Glomerular endothelial cell (primary cell): Measurements from ENCODE around the gene COPE. TPM values are rescaled to one million over a fixed set of nuclear protein-coding genes. Genes with fewer than 3 reads are reported as not detected.
"Not testable (repeated sequence)": the region's sequence is repeated elsewhere in the genome, so short reads cannot be mapped to it uniquely, and the experiment has no call there.

Experiments
- DNase-seq: peaks from one replicate; pipeline ENCODE4 v3.0.0-alpha.2; 2011; ENCODE audit warnings: low read depth, low spot score; ENCODE audit errors: extremely low read depth
- total RNA-seq: library from RNA; depleted of rRNA; stranded (reverse); fragments of >200 nt; gene quantifications from 2 replicates; pipeline ENCODE4 v1.2.3, GENCODE V29; 2015

The COPE gene
- total RNA-seq, 1 donor from 2014 or later = 311 TPM

DNA sequence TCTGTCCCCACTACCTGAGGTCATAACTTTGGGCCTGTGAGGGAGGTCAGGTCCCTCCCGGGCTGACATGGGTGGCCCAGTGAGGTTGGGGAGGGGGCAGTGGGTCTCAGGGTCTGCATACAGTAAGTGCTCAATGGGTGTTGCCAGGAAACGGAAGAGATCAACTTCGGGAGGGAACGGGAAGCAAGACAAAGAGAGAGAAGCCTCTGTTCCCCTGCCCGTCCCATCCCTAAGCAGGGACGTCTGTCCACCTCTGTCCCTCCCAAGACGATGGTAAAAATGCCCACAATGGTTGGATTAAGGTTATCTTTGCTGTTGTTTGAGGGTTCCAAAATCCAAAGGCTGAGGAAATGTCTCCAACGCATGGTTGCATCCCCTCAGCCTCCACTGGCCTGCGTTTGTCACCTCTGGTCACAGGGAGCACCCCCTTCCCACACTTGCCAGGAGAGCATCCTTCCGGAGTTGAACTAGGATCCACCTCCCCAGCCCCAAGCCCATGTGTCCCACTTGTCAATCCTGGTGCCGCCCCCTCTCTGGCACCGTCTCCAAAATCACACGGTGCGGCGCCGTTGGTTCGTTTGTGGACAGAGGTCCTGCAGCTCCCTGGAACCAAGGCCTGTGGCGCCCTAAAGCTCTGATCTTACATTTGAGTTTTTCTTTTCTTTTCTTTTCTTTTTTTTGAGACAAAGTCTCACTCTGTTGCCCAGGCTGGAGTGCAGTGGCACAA is 22.6 kb upstream of the COPE start:
- no peak for DNase-seq

DNA sequence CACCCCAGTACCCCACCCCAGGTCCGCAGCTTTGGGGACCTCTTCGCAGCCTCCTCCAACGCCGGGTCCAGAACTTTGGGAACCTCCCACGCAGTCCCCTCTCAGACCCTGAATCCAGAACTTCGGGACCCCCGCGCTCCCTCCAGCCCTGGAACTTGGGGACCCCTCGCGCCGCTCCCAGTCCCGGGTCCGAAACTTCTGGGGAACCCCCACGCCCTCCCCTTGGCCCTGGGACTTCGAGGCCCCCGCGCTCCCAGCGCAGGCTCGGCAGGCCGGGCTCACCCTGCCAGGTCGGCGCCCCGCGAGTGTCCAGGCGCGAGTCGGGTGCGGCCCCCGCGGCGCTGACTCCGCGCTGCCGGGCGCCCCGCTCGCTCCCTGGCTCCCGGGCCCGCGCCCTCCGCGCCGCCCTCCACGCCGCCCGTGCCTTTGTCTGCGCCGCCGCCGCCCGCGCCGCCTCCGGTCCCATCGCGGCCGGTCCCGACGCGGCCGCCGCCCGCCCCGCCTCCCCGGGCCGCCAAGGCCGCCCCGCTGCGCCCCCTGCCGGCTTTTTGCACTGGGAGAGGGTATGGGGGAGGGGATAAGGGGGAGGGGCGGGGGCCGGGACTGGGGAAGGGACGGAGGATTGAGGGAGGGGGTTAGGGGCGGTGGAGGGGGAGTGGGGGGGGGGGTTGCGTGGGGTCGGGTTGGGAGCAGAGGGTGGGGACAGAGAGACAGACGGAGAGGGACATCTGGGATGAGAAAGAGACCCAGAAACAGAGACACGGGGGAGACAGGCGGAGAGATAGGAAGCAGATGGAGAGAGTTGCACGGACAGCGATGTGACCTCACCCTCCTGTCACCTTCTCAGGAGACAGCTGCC is 21.8 kb upstream of the COPE start, which contains the start of gene HOMER3:
Gene HOMER3 (minus strand): TSS at position 449 of the 859 bp plus-strand sequence. CDS start 2,235 bp downstream, outside the sequence.
- DNase-seq = no peak

DNA sequence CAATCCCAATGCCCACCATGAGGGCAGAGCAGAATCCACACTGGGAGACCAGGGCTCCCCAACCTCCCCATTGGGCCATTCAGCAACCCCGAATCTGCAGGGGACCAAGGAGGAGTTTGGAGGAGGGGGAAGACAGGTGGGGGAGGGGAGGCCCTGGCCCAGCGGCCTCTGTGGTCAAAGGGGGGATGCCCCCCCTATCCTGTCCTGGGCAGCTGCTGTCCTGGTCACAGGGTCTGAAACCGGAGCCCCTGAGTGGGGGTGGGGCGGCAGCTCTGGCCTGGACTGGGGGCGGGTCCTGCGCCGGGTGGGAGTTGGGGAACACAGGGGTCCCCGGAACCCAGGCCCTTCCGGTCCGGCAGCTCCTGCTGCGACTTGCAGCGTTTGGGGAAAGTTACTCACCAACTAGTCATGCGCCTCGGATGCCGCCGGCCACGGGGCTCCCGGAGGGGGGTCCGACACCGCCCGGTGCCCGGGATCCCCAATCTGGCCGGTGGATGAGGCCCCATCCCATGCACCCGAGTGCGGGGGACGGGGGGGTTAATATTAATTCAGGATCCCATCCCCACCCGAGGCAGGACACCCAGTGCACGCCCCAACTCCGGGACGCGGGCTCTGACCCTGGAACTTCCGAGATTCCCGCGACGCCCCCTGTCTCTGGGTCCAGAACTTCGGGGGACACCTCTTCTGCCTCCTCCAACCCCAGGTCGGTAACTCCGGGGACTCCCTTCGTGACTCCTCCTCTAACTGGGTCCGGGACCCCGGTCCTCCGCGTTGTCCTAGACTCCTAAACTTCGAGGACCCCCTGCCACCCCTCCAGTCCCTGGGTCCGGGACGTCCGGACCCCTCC is 21.0 kb upstream of the COPE start:
- no peak for DNase-seq

DNA sequence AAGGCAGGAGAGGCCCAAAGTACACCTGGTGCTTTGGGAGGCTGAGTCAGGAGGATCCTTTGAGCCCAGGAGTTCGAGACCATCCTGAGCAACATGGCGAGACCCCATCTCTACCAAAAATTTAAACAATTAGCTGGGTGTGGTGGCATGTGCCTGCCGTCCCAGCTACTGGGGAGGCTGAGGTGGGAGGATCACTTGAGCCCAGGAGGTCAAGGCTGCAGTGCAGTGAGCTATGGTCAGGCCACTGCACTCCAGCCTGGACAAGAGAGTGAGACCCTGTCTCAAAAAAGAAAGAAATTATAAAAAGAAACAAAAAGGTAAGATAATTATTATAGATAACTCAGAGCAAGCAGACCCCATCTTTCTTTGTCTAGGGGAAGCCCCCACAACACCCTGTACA is 20.0 kb upstream of the COPE start:
- DNase-seq = no peak

DNA sequence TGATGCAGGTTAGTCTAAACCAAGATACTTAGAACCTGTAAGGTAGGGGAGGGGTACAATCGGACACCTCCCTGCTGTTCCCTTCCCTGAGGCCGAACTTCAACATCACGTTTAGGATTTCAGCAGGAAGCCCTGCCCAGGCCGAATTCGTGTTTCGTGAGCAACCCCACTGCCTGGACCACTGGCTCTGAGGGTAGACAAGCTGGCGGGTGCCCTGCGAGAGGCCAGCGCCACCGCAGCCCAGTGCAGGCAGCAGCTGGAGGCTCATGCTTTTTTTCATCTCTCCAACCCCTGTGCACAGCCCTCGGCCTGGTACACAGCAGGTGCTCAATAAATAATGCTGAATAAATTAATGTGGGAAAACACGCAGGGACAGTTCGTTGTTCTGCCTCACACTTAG is 14.1 kb upstream of the COPE start:
- DNase-seq = no peak

DNA sequence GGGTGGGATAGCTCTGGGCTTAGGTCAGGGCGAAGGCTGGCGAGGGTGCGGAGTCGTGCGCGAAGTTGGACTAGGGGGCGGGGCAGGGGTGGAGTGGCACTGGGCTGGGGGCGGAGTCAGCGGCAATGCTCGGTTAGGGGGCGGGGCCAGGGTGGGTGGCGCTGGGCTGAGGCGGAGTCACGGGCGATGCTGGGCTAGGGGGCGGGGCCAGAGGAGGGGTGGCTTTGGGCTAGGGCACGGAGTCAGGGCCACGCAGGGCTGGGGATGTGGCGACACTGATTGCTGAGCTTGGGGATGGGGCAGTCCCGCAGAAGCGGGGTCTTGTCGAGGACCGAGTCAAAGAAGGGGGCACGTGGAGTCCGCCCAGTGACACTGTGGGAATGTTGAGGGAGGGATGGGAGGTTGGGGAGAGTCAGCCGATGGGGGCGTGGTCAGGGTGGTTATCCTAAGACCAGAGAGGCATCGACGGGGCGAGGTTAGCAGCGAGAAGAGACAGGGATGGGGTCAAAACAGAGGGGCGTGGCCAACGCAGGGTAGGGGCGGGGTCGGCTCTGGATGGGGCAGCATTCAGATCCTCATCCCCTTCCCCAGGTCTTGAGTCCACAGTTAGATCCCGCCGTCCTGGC is 13.1 kb upstream of the COPE start:
- DNase-seq = no peak

DNA sequence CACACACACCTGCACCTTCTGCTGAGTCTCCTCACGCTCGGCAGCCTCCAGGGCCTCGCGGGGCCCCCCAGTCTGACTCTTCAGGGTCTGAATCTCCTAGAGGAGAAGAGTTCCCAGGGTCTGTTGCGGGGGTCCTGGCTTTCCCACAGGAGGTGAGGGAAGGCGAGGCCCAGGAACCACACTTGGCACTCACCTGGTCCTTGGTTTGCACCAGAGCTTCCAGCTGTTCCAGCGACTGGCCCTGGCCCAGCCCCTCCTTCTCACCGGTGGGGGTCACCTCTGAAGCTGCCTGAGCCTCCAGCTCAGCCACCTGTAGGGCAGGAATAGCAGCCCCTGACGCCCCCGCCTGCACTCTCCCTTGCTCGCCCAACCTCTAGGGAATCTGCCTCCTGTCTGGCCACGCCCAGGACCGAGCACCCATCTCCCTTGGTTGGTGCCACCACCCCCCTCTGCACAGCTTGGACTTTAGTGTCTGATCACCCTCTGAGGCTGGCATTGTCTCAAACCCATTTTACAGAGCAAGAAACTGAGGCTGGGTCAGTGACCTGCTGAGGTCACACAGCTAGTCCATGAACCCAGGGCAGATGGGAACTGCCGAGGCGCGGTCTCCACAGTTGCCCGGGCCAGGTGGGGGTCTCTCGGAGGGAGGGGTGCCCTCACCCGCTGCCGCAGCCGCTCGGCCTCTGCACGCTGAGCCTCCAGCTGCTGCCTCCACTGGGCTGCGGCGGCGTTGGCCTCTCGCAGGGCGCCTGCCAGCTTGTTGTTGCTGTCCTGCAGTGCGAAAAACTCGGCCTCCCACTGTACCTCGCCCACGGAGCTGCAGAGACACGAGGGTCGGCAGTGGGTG is 12.4 kb upstream of the COPE start:
- no peak for DNase-seq

DNA sequence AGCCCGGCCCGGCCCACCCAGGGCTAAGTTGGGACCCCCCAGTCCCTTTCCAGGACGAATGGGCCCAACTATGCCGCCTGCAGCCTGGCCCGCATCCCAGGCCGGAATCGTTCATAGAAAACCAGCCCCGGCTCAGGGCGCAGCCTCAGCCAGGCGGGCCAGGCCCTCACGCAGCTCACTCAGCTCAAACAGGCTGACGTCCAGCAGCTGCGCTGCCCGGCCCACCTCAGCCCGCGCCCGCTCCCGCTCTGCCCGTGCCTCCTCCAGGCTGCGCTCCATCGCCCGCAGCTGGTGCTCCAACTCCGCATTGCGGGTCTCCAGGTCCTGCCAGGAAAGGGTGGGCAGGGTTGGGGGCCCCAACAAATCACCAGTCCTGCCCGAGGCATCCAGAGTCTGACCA is 10.1 kb upstream of the COPE start:
- no peak for DNase-seq

DNA sequence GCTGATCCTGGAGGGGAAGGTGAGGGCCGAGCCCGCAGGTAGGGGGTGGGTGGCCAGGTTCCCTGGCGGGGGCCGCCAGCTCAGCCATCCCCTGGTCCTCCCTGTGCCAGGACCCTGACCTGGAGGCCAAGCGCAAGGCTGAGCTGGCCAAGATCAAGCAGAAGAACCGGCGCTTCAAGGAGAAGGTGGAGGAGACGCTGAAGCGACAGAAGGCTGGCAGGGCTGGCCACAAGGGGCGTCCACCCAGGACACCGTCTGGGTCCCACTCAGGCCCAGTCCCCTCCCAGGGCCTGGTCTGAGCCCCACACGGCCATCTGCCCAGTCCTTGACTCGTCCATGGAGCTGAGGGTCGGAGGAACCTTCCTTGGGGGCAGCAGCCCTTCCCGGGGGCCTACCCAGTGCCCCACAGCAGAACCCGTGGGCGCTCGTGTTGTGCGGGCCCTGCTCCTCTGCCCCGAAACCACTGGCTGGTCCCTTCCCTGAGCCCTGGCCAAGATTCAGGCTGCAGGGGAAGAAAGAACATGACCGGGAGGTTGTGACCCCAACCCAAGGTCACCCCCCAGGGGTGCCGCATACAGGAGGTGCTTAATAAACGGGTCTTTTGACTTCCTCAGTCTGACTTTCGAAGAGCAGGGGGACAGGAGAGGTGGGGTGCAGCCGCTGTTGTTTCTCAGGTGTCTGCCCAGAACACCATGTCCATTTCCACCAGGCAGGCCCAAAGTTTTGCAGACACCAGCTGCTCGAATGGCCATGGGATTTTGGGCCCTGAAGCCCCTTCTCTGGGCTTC is 9.0 kb upstream of the COPE start:
- no peak for DNase-seq

DNA sequence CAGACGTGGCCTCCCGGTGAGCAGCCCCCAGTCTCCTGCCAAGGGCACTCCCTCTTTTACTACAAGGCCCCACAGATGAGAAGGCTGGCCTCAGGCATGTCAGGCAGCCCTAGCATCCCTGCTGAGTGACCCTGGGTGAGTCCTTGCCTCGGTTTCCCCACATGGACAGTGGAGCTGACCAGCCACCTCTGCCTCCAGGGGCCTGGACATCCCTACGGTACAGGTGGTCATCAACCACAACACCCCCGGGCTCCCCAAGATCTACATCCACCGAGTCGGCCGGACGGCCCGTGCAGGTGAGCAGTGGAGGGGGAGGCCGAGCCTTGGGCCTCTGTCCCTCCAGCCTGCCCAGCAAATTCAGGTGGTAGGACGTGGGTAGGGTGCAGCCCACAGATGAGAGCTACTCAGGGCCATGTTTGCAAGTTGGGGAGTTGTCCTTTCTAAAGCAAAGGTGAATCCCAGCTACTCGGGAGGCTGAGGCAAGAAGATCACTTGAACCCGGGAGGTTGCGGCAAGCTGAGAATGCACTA is 5.6 kb upstream of the COPE start:
- no peak for DNase-seq

DNA sequence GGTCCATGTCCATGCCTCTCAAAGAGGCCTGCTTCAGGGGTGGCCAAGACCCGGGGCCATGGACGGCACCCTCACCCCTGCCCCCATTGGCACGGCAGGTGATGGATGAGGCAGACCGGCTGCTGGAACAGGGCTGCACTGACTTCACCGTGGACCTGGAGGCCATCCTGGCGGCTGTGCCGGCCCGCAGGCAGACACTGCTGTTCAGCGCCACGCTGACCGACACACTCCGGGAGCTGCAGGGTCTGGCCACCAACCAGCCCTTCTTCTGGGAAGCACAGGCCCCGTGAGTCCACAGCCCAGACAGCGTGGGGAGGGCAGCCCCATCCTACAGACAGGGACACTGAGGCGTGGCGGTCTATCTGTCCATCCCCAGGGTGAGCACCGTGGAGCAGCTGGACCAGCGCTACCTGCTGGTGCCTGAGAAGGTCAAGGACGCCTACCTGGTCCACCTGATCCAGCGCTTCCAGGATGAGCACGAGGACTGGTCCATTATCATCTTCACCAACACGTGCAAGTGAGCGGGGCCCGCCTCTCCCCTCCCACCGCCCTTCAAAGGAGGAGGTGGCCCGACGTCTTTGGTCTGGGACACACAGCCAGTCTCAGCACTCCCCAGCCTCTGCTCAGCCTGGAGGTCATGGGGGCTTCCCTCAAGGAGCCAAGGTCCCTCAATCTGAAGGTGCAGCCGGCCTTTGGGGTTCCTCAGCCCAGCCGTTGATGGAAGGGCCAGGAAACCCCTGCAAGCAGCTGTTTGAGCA is 3.2 kb upstream of the COPE start:
- no peak for DNase-seq

DNA sequence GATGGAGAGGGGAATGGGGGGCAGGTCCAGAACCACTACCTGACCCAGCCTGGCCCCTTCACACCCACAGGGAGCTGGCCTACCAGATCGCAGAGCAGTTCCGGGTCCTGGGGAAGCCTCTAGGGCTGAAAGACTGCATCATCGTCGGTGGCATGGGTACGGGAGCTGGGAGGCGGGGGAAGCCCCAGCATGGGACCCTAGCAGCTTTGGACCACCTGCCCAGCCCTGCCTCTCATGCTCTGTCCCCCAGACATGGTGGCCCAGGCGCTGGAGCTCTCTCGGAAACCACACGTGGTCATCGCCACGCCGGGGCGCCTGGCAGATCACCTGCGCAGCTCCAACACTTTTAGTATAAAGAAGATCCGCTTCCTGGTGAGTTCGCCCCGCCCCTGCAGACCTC is 2.4 kb upstream of the COPE start:
- no peak for DNase-seq

DNA sequence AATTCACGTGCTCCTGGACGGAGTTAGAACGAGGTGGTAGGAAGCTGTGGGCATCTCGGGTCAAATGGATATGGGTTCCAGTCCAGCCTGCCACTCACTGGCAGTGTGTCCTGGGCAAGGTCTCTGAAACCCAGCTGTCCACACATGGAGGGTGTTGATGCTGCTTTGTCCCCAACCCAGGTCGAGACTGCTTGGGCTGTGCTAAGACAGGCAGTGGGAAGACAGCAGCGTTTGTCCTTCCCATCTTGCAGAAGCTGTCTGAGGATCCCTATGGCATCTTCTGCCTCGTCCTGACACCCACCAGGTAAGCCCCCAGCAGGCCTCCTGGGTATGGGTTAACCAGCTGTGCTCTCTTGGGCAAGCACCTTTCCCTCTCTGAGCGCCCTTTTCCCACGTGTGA is 1.2 kb upstream of the COPE start:
- DNase-seq = no peak

DNA sequence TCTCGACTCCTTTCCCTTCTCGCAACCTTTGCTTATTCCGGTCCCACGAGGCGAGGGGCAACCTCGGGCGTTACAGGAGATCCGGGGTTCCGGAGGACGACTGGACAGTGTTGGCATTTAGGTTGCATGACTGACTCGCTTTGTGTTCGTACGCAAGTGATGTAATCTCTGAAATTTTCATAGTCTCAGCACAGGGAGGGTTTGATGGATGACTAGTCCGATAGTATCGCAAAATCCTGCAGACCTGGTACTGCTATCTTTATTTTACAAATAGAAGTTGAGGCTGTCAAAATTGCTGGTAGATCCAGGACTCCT is 670 bp upstream of the COPE start:
- DNase-seq = no peak

DNA sequence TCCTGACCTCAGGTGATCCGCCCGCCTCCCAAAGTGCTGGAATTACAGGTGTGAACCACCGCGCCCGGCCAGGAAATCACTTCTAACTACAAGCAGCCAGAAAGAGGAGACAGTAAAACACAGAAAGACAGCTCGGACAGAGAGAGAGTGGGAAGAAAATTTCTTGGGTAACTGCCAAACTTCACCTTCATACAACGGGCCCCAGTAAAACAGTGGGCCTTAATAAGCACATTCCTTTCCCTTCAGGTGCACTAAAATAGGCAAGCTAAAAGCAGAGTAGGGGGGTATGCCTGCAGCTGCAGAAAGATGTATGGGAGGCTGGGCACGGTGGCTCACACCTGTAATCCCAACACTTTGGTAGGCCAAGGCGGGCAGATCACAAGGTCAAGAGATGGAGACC is 1.6 kb downstream of the COPE start:
- DNase-seq = not testable (repeated sequence)

DNA sequence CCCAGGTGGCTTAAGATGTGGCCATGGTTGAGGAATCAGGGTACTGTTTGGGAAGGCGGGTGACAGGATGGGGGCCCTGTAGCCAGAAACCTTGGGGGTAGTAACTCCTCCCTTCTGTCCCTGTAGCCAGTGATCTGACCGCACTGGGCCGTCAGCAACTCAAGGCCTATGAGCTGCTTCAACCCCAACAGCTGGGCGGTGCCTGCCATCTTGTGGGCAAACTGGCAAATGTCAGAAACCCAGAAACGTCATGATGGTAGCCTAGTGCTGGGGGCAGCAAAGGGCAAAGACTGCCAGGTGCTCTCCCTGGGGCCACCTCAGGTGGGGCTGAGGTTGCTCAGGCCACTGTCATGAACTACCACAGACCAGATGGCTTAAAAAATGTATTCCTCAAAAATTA is 3.5 kb downstream of the COPE start:
- no peak for DNase-seq

DNA sequence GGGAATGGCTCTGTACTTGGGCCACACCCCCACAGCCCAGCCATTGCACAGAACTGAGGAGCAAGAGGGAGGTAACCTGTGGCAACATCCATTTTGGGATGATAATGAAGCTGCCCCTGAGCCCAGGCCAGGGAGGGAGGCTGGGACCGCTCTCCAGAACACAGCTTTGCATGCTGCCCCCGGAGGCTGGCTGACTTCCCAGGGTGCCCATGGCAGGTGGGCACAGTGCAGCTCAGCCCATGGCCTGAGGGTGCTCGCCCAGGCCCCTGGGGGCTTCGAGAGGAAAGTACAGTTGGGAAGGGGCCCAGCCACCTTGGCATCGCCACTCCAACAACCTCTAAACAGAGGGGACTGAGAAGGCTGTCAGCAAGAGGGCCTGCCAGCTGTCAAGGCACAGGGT is 5.7 kb downstream of the COPE start:
- DNase-seq = no peak

DNA sequence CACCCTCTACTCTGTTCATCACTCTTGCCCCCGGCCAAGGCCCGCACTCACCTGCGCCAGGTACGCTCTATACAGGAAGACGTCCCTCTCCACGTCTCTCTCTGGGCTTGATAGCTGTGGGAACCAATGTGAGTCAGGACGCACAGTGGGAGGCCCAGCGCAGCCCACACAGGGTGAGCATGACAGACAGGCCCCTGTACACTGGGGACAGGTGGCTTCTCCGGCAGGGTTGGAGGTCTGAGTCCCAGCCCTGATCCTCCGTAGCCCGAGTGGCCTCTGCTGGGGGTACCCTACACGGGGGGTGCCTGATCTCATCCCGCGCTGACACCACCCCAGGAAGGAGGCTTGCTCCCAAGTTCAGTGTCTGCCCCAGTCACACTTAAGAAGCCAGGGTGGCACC is 6.3 kb downstream of the COPE start:
- no peak for DNase-seq
